HT1080 (cell line): ENCODE measurements around the gene SEC14L1. TPM values are rescaled to one million over a fixed set of nuclear protein-coding genes. Genes with fewer than 3 reads are reported as not detected.
"Not testable (repeated sequence)": the region's sequence is repeated elsewhere in the genome, so short reads cannot be mapped to it uniquely, and the experiment has no call there.

ENCODE experiments used
- DNase-seq: peaks from one replicate; pipeline ENCODE4 v3.0.0-alpha.2; 2015; ENCODE audit warnings: low read depth
- total RNA-seq: library from RNA; depleted of rRNA; stranded (reverse); fragments of >200 nt; shearing (Covaris generic); gene quantifications from 2 replicates; pipeline ENCODE4 v1.2.3, GENCODE V29; 2014

SEC14L1 gene
- total RNA-seq, 1 experiment from 2014 or later, result 30.6 TPM

DNA sequence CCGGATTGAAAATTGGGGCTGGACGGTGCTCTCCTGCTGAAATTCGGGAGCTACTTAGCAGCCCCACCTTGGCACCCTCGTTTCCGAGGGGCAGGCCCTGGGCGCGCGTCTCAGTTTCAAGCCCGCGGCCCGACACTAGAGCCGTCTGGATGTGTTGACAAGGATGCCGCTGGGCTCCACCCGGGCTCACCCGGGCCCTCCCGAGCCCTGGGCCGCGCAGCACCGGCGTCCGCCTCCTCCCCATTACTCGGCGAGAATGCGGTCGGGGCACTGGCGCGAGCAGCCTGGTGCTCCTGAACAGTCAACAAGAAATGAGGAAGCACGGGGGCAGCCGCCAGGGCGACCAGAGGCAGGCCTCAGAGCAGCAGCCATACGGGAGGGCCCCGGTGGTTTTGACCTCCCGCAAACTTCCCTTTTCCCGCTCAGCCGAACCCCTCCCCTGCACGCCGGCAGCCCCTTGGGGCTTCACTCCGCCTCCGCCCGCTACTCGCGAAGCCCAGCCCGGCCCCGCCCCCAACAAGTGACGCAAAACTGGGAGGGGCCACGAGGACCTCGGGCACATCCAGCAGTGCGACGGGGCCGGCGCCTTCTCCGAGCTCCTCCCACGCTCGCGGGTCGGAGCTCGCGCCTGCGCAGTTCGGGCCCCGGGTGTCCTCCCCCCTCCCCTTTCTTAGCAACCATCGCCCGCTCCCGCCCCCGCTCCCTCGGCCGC lies 447 bp upstream of the SEC14L1 start:
- peak; percentile 97 for DNase-seq

DNA sequence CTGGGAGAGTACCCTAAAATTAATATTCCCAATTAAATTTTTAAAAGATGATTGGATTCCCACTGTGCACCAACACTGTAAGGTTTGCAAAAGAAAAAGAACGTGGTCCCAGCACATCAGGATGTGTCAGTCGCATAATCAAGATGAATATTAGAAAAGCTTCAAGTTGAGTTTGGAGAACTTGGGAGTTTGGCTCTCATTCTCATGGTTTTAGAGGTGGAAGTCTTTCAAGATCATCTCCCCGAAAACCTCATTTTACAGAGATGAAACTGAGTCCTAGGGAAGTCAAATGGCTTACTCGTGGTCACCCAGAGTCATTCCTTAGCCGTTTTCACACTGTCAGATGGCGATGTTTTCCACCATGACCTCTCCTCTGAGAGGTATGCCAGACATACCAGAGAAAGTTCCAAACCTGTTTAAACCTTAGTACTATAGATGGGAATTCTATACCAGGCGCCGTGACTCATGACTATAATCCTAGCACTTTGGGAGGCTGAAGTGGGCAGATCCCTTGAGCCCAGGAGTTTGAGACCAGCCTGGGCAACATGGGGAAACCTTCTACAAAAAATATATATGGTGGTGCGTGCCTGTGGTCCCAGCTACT lies 1.2 kb downstream of the SEC14L1 start:
- peak; percentile 55 for DNase-seq

DNA sequence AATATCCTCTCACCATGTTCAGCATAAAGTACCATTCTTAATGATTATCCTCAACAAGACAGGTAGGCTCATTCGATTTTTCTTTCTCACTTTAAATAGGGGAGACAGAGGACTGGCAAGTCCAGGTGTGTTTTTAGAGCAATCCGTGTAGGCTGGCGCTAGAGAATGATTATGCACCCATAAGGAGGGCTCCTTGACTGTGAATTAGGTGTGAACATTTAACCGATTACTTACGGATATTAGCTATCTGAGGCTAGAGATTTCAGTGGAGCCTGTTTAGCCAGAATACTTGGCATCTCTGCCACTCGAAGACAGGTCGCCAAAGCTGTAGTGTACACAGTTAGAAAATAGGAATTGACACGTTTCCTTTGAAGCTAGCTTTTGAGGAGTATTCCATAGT lies 1.9 kb downstream of the SEC14L1 start:
- DNase-seq, result no peak

GRCh38 chr17:77143306-77143705 lies 2.5 kb downstream of the SEC14L1 start:
- no peak for DNase-seq

DNA sequence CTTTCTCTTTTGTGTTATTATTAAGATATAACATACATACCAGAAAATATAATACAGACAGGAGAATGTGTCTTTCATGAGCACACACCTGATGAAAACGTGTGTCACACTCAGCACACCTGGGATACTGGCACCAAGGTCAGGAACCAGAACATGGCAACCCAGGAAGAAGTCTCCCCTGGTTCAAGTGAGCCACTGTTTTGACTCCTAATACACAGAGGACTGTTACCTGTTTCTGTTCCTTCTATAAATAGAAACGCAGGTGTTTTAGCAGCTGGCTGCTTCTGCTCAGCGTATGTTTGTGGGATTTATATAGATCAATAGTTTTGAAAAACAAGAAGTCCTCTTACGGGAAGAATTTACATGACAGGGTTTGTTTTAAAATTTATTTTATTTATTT lies 3.5 kb downstream of the SEC14L1 start:
- DNase-seq, result no peak

- no peak for DNase-seq
Measured at GRCh38 chr17:77145224-77145611, 4.4 kb downstream of the SEC14L1 start.

GRCh38 chr17:77145612-77146245 lies 5.0 kb downstream of the SEC14L1 start:
- DNase-seq, result peak; percentile 69

- no peak for DNase-seq
Measured at GRCh38 chr17:77146246-77146632, 5.5 kb downstream of the SEC14L1 start.

- DNase-seq, result no peak
Measured at GRCh38 chr17:77146882-77147281, 6.1 kb downstream of the SEC14L1 start.

GRCh38 chr17:77147357-77147801 lies 6.6 kb downstream of the SEC14L1 start:
- no peak for DNase-seq

DNA sequence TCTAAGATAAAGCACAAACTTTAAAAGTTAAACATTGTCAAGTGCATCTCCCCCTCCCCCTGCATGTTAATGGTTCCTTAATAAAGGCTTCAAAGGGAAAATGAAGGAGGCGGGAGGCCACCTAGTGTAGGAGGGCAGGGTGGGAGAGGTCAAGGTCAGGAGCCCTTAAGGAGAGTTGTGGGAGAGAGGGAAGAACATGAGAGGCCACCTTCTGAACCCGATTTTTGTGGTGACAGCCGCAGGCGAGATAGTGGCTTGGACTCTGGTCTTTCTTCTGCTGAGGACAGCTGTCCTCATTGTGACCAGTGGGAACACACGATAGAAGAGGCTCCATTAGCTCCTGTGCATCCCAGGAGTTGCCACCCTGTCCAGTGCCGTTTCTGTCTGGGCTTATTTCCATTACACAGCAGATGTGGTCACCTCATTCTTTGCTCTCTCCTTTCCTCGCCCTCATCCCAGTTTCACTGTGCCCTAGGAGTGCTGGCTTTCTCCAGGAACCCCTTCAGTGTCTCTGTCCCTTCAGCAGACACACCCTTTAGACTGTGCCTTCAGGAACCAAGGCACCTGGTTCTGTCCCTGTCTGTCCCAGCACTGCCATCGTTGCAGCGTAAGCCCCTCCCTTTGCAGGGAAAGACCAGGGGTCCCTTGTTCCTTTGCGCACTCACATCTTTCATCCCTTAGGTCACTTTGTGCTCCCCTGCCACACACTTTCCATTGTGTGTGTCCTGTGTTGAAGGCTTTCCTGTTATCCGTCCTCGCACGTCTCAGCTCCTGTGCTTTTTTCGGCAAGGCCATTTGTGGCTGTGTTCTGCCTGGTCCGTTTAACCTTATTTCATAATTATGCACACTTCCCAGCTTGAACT lies 7.5 kb downstream of the SEC14L1 start:
- DNase-seq, result no peak

- DNase-seq, result no peak
Measured at GRCh38 chr17:77148940-77149510, 8.3 kb downstream of the SEC14L1 start.

DNA sequence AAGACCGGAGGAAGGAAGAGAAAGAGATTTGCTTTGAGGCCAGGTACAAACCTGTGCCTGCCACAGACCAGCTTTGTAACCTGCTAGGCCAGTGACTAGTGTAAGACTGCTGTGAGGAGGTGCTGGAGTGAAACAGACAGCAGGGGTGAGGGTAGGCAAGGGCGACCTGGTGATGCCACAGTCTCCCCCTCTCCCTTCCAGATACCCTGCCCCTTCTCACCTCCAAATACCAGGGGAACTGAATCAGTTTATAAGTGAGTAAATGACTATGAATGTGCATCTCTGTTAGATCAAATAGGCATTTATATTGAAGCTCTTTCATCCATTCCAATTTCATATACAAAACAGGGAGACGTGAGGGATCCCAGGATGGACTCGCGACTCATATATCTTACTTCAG lies 9.4 kb downstream of the SEC14L1 start:
- DNase-seq, result no peak

- no peak for DNase-seq
Measured at GRCh38 chr17:77151186-77151585, 10.4 kb downstream of the SEC14L1 start.

DNA sequence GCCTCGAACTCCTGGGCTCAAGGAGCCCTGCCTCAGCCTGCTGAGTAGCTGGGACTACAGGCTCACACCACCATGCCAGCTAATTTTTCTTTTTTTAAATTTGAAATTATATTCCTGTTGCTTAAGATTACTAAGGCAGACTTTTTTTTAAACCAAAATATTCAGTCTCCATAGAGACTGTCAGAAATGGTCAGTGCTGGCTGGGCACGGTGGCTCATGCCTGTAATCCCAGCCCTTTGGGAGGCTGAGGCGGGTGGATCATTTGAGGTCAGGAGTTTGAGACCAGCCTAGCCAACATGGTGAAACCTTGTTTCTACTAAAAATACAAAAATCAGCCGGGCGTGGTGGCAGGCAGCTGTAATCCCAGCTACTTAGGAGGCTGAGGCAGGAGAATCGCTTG lies 11.3 kb downstream of the SEC14L1 start:
- DNase-seq, result not testable (repeated sequence)

GRCh38 chr17:77153472-77153871 lies 12.7 kb downstream of the SEC14L1 start:
- no peak for DNase-seq

DNA sequence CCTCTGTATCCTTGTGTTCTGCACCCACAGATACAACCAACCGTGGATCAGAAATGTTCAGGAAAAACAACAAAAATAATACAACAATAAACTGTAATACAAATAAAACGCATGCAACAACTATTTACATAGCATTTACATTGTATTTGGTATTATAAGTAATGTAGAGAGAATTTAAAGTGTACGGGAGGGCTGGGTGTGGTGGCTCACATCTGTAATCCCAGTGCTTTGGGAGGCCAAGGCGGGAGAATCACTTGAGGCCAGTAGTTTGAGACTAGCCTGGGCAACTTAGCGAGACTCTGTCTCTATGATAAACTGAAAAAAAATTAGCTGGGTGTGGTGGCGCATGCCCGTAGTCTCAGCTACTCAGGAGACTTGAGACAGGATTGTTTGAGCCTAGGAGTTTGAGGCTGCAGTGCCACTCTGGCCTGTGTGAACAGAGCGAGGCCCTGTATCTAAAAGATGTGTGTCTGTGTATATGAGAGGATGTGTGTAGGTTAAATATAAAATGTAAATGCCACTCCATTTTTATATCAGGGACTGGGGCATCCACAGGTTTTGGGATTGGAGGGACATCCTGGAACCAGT lies 13.3 kb downstream of the SEC14L1 start:
- no peak for DNase-seq

- no peak for DNase-seq
Measured at GRCh38 chr17:77155125-77155524, 14.4 kb downstream of the SEC14L1 start.

DNA sequence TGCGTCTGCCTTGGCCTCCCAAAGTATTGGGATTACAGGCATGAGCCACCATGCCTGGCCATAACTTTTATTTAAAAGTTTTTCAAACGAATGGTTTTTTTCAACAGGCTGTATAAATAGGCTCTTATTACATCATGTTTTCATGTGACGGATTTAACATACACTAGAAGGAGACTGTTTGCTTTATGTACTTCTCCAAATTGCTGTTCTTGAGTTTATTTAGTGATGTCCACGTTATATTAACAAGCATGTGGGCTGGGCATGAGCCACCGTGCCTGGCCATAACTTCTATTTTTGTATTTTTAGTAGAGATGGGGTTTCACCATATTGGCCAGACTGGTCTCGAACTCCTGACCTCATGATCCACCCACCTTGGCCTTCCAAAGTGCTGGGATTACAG lies 17.0 kb downstream of the SEC14L1 start:
- not testable (repeated sequence) for DNase-seq

DNA sequence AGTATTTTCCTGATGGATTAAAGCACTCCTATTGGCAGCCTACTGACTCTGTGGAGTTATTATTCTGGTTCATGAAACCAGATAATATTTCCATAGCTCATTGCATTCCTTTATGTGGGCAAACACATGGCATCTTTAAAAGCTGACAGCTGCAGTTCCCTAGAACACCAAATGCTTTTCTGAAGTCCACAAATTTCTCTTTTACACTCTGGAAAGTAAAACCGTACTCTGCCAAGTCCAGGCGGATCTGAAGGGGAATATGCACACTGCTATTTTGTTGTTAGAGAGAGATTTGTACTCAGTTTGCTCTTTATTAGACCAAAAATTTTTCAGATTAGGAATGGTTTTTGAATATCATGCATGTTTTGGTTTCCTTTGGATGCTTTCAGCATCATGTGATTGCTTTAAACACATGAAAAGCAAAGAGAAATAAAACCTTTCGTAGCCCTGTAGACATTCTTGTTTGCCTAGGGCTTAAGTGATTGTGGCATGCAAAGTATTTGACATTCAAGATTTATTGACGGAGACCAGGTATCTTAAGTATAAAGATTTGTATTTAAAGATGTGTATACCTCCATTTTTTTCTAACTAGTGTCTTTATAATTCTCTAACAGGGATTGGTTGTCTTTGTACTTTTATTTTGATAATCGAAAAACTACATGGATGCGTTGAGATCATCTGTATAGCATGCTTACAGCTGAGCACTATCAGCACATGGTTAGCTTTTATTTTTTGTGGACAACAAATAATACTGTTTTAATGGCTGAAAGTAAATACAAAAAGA lies 19.5 kb downstream of the SEC14L1 start:
- DNase-seq, result no peak
